Nephron progenitor cell (in vitro differentiated cells): ENCODE measurements around the gene LRRC30.
"Not testable (repeated sequence)": the region's sequence is repeated elsewhere in the genome, so short reads cannot be mapped to it uniquely, and the experiment has no call there.

Experiments used
- DNase-seq: peaks from one replicate; pipeline ENCODE4 v3.0.0; 2021
- H3K27ac Mint-ChIP-seq: 2 replicates; pipeline ENCODE4 v1.8.0; 2021; ENCODE audit warnings: mild to moderate bottlenecking, moderate library complexity, mixed read lengths
- H3K27me3 Mint-ChIP-seq: 2 replicates; pipeline ENCODE4 v1.8.0; 2021; ENCODE audit warnings: mild to moderate bottlenecking, low read depth, mixed read lengths; ENCODE audit not compliant: poor library complexity
- H3K36me3 Mint-ChIP-seq: 2 replicates; pipeline ENCODE4 v1.8.0; 2021; ENCODE audit warnings: low read depth, mixed read lengths
- H3K4me1 Mint-ChIP-seq: 2 replicates; pipeline ENCODE4 v1.8.0; 2021; ENCODE audit warnings: mixed read lengths
- H3K4me3 Mint-ChIP-seq: 2 replicates; pipeline ENCODE4 v1.8.0; 2021; ENCODE audit warnings: mild to moderate bottlenecking, moderate library complexity, mixed read lengths
- H3K9me3 Mint-ChIP-seq: 2 replicates; pipeline ENCODE4 v1.8.0; 2021; ENCODE audit warnings: mild to moderate bottlenecking, moderate library complexity, mixed read lengths
- CTCF ChIP-seq: fragments of 200-600 bp; sonication (generic); IDR thresholded peaks from 2 replicates; pipeline ENCODE4 v1.5.0; 2021; ENCODE audit warnings: antibody characterized with exemption

The LRRC30 gene

GRCh38 chr18:7197854-7198253 lies 33.0 kb upstream of the LRRC30 start:
- no peaks in the 10 kb centered on the region for H3K9me3 Mint-ChIP-seq
- no peak for DNase-seq
- H3K4me1 Mint-ChIP-seq, result peaks cover 27% of the 10 kb centered on the region
- H3K4me3 Mint-ChIP-seq, result no peak overlapping the region
- peak overlapping the region; percentile 79 for H3K27ac Mint-ChIP-seq
- no peaks in the 10 kb centered on the region for H3K27me3 Mint-ChIP-seq
- no peak for TF ChIP-seq CTCF
- no peaks in the 10 kb centered on the region for H3K36me3 Mint-ChIP-seq

GRCh38 chr18:7198326-7198725 lies 32.6 kb upstream of the LRRC30 start:
- no peaks in the 10 kb centered on the region for H3K27me3 Mint-ChIP-seq
- H3K9me3 Mint-ChIP-seq, result no peaks in the 10 kb centered on the region
- no peaks in the 10 kb centered on the region for H3K36me3 Mint-ChIP-seq
- peaks cover 29% of the 10 kb centered on the region for H3K4me1 Mint-ChIP-seq
- TF ChIP-seq CTCF, result no peak
- peak overlapping the region; percentile 79 for H3K27ac Mint-ChIP-seq
- no peak overlapping the region for H3K4me3 Mint-ChIP-seq
- no peak for DNase-seq

GRCh38 chr18:7201096-7201495 lies 29.8 kb upstream of the LRRC30 start:
- no peak overlapping the region for H3K4me3 Mint-ChIP-seq

GRCh38 chr18:7202169-7202568 lies 28.7 kb upstream of the LRRC30 start:
- Mint-ChIP-seq H3K4me3 (no peak overlapping the region), H3K36me3 (no peaks in the 10 kb centered on the region), H3K4me1 (peaks cover 48% of the 10 kb centered on the region), H3K27ac (peak overlapping the region; percentile 32), H3K9me3 (no peaks in the 10 kb centered on the region), H3K27me3 (peaks cover 10% of the 10 kb centered on the region)
- DNase-seq, result no peak
- no peak for TF ChIP-seq CTCF

More at GRCh38 chr18:7201096-7201495, 29.8 kb upstream of the LRRC30 start:
- no peak for TF ChIP-seq CTCF
- Mint-ChIP-seq H3K9me3 (no peaks in the 10 kb centered on the region), H3K27me3 (peaks cover 9% of the 10 kb centered on the region), H3K4me1 (peaks cover 39% of the 10 kb centered on the region), H3K27ac (no peak overlapping the region), H3K36me3 (no peaks in the 10 kb centered on the region)
- DNase-seq, result no peak

- Mint-ChIP-seq H3K4me1 (peaks cover 54% of the 10 kb centered on the region), H3K27me3 (peaks cover 16% of the 10 kb centered on the region)
- H3K36me3 Mint-ChIP-seq, H3K27ac Mint-ChIP-seq, H3K9me3 Mint-ChIP-seq, H3K4me3 Mint-ChIP-seq, DNase-seq: not testable (repeated sequence)
Measured at GRCh38 chr18:7203601-7204000, 27.3 kb upstream of the LRRC30 start.

GRCh38 chr18:7205346-7205745 lies 25.5 kb upstream of the LRRC30 start:
- H3K4me3 Mint-ChIP-seq, result no peak overlapping the region
- H3K27me3 Mint-ChIP-seq, result peaks cover 18% of the 10 kb centered on the region
- peaks cover 54% of the 10 kb centered on the region for H3K4me1 Mint-ChIP-seq
- no peaks in the 10 kb centered on the region for H3K9me3 Mint-ChIP-seq
- no peak for TF ChIP-seq CTCF
- no peak overlapping the region for H3K27ac Mint-ChIP-seq
- no peaks in the 10 kb centered on the region for H3K36me3 Mint-ChIP-seq
- no peak for DNase-seq
